Common myeloid progenitor, CD34-positive (primary cell): ENCODE data around the gene TMEFF1.

Experiments
- CTCF ChIA-PET: fragments of 350-600 bp; sonication (Branson Sonifier 250); formaldehyde crosslinking; loops from one replicate; lab custom pipeline; 2021; ENCODE audit warnings: antibody characterized with exemption; lab: Charles Lee
- POLR2A ChIA-PET: fragments of 350-600 bp; sonication (Branson Sonifier 250); formaldehyde crosslinking; loops from one replicate; lab custom pipeline; 2021; ENCODE audit warnings: antibody characterized with exemption; lab: Charles Lee
- DNase-seq, 3 donors: peaks; one replicate each; pipeline versions ENCODE4 v3.0.0 to v3.0.0-alpha.2; 2013
- H3K27ac ChIP-seq, 2 experiments: 1 replicate in 1 of 2; 2 replicates in 1 of 2; pipeline ENCODE4 v1.7.0; 2013; ENCODE audit warnings: inconsistent platforms in 2 of 2, low read length in 2 of 2, mild to moderate bottlenecking in 2 of 2, low read depth in 1 of 2, moderate library complexity in 1 of 2; ENCODE audit not compliant: severe bottlenecking in 2 of 2, insufficient read depth in 1 of 2, poor library complexity in 1 of 2
- H3K27me3 ChIP-seq, 5 experiments: replicated peaks in 2 of 5; 1 replicate in 3 of 5; 2 replicates in 2 of 5; pipeline versions ENCODE4 v1.6.1 to v1.7.0; 2013; ENCODE audit warnings: low read length in 4 of 5, mild to moderate bottlenecking in 2 of 5, moderate library complexity in 2 of 5, inconsistent platforms in 1 of 5; ENCODE audit not compliant: insufficient read depth in 5 of 5, control insufficient read depth in 4 of 5
- H3K36me3 ChIP-seq, 4 experiments: 1 replicate in 2 of 4; 2 replicates in 2 of 4; pipeline versions ENCODE4 v1.6.1 to v1.7.0; 2013; ENCODE audit warnings: low read length in 3 of 4, control low read depth in 1 of 4, mild to moderate bottlenecking in 1 of 4; ENCODE audit not compliant: control insufficient read depth in 4 of 4, insufficient read depth in 4 of 4
- H3K4me1 ChIP-seq, 4 experiments: 1 replicate in 3 of 4; 2 replicates in 1 of 4; pipeline versions ENCODE4 v1.6.1 to v1.7.1; 2013; ENCODE audit warnings: low read length in 3 of 4, mild to moderate bottlenecking in 3 of 4, control low read depth in 1 of 4, inconsistent platforms in 1 of 4, moderate library complexity in 1 of 4; ENCODE audit not compliant: control insufficient read depth in 4 of 4, insufficient read depth in 4 of 4; ENCODE audit errors: control extremely low read depth in 1 of 4
- H3K4me3 ChIP-seq, 7 experiments: 1 replicate in 4 of 7; 2 replicates in 3 of 7; pipeline versions ENCODE4 v1.5.1 to v1.7.0; 2013; ENCODE audit warnings: mild to moderate bottlenecking in 7 of 7, low read length in 6 of 7, moderate library complexity in 6 of 7, inconsistent platforms in 2 of 7, low read depth in 2 of 7, control low read depth in 1 of 7; ENCODE audit not compliant: insufficient read depth in 4 of 7, control insufficient read depth in 1 of 7; ENCODE audit errors: extremely low read depth in 1 of 7
- H3K9me3 ChIP-seq, 5 experiments: 1 replicate in 4 of 5; 2 replicates in 1 of 5; pipeline versions ENCODE4 v1.6.1 to v1.7.1; 2013; ENCODE audit warnings: low read length in 4 of 5, mild to moderate bottlenecking in 2 of 5, inconsistent platforms in 1 of 5, low read depth in 1 of 5, moderate library complexity in 1 of 5; ENCODE audit not compliant: control insufficient read depth in 4 of 5, insufficient read depth in 2 of 5; ENCODE audit errors: control extremely low read depth in 1 of 5
- WGBS: methylation state at CpG from one replicate; pipeline ENCODE4 v1.1.5; 2013; ENCODE audit not compliant: insufficient coverage; 5-methylcytosine and 5-hydroxymethylcytosine counted together

Gene TMEFF1

GRCh38 chr9:100428871-100429654, 43.9 kb upstream of the TMEFF1 start:
- no peak overlapping the region for H3K27ac ChIP-seq
- H3K9me3 ChIP-seq = no peaks in the 10 kb centered on the region
- no peaks in the 10 kb centered on the region for H3K27me3 ChIP-seq
- CTCF ChIA-PET = interaction anchor here (1.0 kb wide), 1 partner anchor 10 kb away, joined by 4 read pairs; no protein-coding TSS in a partner anchor
- H3K4me1 ChIP-seq = peaks cover 5 to 27% (median 18%) of the 10 kb centered on the region in 4 experiments
- POLR2A ChIA-PET = interaction anchor here (0.6 kb wide), 1 partner anchor 1138 kb away, joined by 4 read pairs; no protein-coding TSS in a partner anchor
- H3K4me3 ChIP-seq = no peak overlapping the region
- DNase-seq = no peak
- no peaks in the 10 kb centered on the region for H3K36me3 ChIP-seq
- WGBS = 94% methylated on average over 9 of the region's 9 CpGs

DNA sequence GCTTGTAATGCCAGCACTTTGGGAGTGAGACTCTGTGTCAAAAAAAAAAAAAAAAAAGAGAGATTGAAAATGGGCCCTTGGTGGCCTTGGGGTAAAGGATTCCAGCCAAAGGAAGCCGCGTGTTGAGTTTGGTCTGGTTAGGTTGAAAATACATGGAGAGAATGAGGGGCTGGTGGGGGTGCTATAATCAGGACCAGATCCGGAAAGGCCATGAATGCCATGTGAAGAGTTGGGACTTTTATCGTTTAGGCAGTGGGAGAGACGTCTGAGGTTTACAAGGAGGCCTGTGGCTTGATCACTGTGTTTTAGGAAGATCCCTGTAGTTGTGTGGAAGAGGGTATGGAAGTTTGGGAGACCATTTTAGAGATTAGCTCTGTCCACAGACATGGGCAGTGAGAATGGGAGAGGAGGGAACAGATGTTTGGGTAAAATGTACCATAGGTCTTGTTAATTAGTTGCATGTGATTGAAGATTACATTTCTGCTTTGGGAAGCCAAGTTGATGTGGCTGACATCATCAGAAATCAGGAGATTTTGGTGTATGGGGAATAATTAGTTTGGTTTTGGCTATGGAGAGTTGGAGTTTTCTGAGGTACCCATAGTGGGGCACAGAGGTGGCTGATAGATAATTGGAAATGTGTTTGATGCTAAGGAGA, 42.5 kb upstream of the TMEFF1 start:
- ChIA-PET POLR2A (interaction anchor here (0.5 kb wide), 1 partner anchor 11 kb away, joined by 3 read pairs; no protein-coding TSS in a partner anchor), CTCF (interaction anchor here (0.6 kb wide), 1 partner anchor 98 kb away, joined by 3 read pairs; no protein-coding TSS in a partner anchor)
- H3K36me3 ChIP-seq = peaks cover 0 to 3% (median 1%) of the 10 kb centered on the region in 4 experiments
- WGBS = 98% methylated on average over 5 of the region's 5 CpGs
- DNase-seq = no peak
- H3K27me3 ChIP-seq = no peaks in the 10 kb centered on the region
- no peaks in the 10 kb centered on the region for H3K9me3 ChIP-seq
- peaks cover 5 to 27% (median 18%) of the 10 kb centered on the region in 4 experiments for H3K4me1 ChIP-seq
- no peak overlapping the region for H3K4me3 ChIP-seq
- no peak overlapping the region for H3K27ac ChIP-seq

DNA sequence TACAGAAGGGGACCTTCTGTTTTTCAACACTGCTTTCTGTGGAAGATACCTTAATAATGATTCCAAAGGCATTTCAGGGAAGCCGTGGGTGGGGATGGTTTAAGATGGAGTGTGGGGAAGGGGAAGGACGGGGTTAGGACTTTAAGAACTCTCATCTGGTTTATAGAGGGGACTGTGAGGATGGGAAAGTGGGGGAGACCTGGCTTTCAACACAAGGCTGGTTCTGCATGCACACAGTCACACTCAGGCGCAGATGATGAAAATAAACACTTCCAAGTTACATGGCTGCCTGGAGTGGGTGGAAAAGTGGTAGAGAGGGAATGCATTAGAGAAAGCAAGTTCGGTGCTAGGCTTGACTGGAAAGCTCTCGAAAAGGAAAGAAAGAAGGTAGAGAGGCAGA, 41.1 kb upstream of the TMEFF1 start:
- no peak overlapping the region for H3K27ac ChIP-seq
- ChIA-PET CTCF (no interaction called here), POLR2A (no interaction called here)
- WGBS = 100% methylated on average over 3 of the region's 5 CpGs
- no peak overlapping the region for H3K4me3 ChIP-seq
- no peaks in the 10 kb centered on the region for H3K9me3 ChIP-seq
- peaks cover 0 to 4% (median 1%) of the 10 kb centered on the region in 4 experiments for H3K36me3 ChIP-seq
- no peak for DNase-seq
- no peaks in the 10 kb centered on the region for H3K27me3 ChIP-seq
- peaks cover 0 to 20% (median 13%) of the 10 kb centered on the region in 4 experiments for H3K4me1 ChIP-seq

GRCh38 chr9:100432736-100433135, 40.2 kb upstream of the TMEFF1 start:
- CTCF ChIA-PET = no interaction called here
- peaks cover 0 to 4% (median 1%) of the 10 kb centered on the region in 4 experiments for H3K36me3 ChIP-seq

GRCh38 chr9:100436571-100436970, 36.4 kb upstream of the TMEFF1 start:
- Histone ChIP-seq H3K4me1 (no peaks in the 10 kb centered on the region), H3K9me3 (no peaks in the 10 kb centered on the region), H3K27ac (no peak overlapping the region), H3K36me3 (peaks cover 0 to 4% (median 3%) of the 10 kb centered on the region in 4 experiments), H3K4me3 (no peak overlapping the region), H3K27me3 (no peaks in the 10 kb centered on the region)
- ChIA-PET POLR2A (no interaction called here), CTCF (interaction anchor here (0.6 to 5.3 kb wide), 9 partner anchors 10 to 112 kb away, joined by 3 to 34 read pairs (median 4); partner anchors contain the start of gene MSANTD3)
- 100% methylated on average over 2 of the region's 7 CpGs for WGBS
- no peak for DNase-seq

More at GRCh38 chr9:100432736-100433135, 40.2 kb upstream of the TMEFF1 start:
- peaks cover 0 to 17% (median 13%) of the 10 kb centered on the region in 4 experiments for H3K4me1 ChIP-seq
- 100% methylated on average over 2 of the region's 3 CpGs for WGBS
- no peaks in the 10 kb centered on the region for H3K27me3 ChIP-seq
- no peaks in the 10 kb centered on the region for H3K9me3 ChIP-seq
- no peak for DNase-seq
- no peak overlapping the region for H3K27ac ChIP-seq
- H3K4me3 ChIP-seq = no peak overlapping the region
- POLR2A ChIA-PET = no interaction called here

- Histone ChIP-seq H3K36me3 (peaks cover 0 to 10% (median 8%) of the 10 kb centered on the region in 4 experiments), H3K27me3 (no peaks in the 10 kb centered on the region), H3K27ac (no peak overlapping the region), H3K4me1 (no peaks in the 10 kb centered on the region), H3K9me3 (no peaks in the 10 kb centered on the region), H3K4me3 (no peak overlapping the region)
- CTCF ChIA-PET = interaction anchor here (0.8 to 5.3 kb wide), 11 partner anchors 9 to 1216 kb away, joined by 3 to 34 read pairs (median 4); partner anchors contain the start of genes ALG2, MSANTD3 and SEC61B
- POLR2A ChIA-PET = no interaction called here
- WGBS = no CpG with 5 or more reads among the region's 1 CpG
- peak; percentile 72 to 81 (median 77) for DNase-seq
These were observed 34.8 kb upstream of the TMEFF1 start for GRCh38 chr9:100437860-100438805.
